SK-N-SH (cell line): ENCODE results near the gene FOXA1. TPM values are rescaled to one million over a fixed set of nuclear protein-coding genes. Genes with fewer than 3 reads are reported as not detected.

Source experiments
- CTCF ChIA-PET: fragments of 300-600, 350-600 bp; formaldehyde crosslinking; extraction: SDS; loops from one replicate; lab custom pipeline; 2021; lab: Yijun Ruan, JAX
- POLR2A ChIA-PET: fragments of 350-600 bp; sonication (Branson Sonifier 250); formaldehyde crosslinking; extraction: SDS; loops from one replicate; lab custom pipeline; 2020; ENCODE audit warnings: antibody characterized with exemption, inconsistent platforms; lab: Yijun Ruan, JAX
- DNase-seq: peaks from one replicate; pipeline ENCODE4 v3.0.0; 2012
- H2AFZ ChIP-seq: fragments of 200-600 bp; sonication (generic); 2 replicates; pipeline ENCODE4 v1.8.1; 2016; ENCODE audit warnings: antibody characterized with exemption, mild to moderate bottlenecking, low read depth
- H3F3A ChIP-seq: fragments of 200-600 bp; sonication (generic); replicated peaks from 2 replicates; pipeline ENCODE3; 2016; ENCODE audit warnings: antibody characterized with exemption, mild to moderate bottlenecking; ENCODE audit not compliant: insufficient read depth
- H3K27ac ChIP-seq, 2 experiments: fragments of 200-500 bp in 1 of 2; fragments of 200-600 bp in 1 of 2; sonication (Bioruptor generic) in 1 of 2; sonication (generic), shearing (Covaris generic) in 1 of 2; 2 replicates each; pipeline versions ENCODE4 v1.5.1 to v1.6.1; 2014 to 2016; ENCODE audit warnings: low read depth in 2 of 2, inconsistent platforms in 1 of 2, low read length in 1 of 2, mild to moderate bottlenecking in 1 of 2, mixed read lengths in 1 of 2
- H3K27me3 ChIP-seq: fragments of 200-600 bp; sonication (generic), shearing (Covaris generic); 2 replicates; pipeline ENCODE4 v1.6.1; 2016; ENCODE audit warnings: mixed run types; ENCODE audit not compliant: insufficient read depth
- H3K36me3 ChIP-seq, 2 experiments: fragments of 200-500 bp in 1 of 2; fragments of 200-600 bp in 1 of 2; sonication (Bioruptor generic) in 1 of 2; sonication (generic) in 1 of 2; replicated peaks in 1 of 2; 2 replicates each; pipeline versions ENCODE3 to v1.5.1; 2014 to 2016; ENCODE audit warnings: low read length in 1 of 2, mild to moderate bottlenecking in 1 of 2; ENCODE audit not compliant: insufficient read depth in 2 of 2, control insufficient read depth in 1 of 2
- H3K4me1 ChIP-seq, 2 experiments: fragments of 200-500 bp in 1 of 2; fragments of 200-600 bp in 1 of 2; sonication (Bioruptor generic) in 1 of 2; sonication (generic), shearing (Covaris generic) in 1 of 2; 2 replicates each; pipeline versions ENCODE4 v1.5.1 to v1.6.1; 2014 to 2016; ENCODE audit warnings: low read depth in 1 of 2, low read length in 1 of 2, mixed run types in 1 of 2; ENCODE audit not compliant: insufficient read depth in 2 of 2, control insufficient read depth in 1 of 2
- H3K4me2 ChIP-seq: fragments of 200-600 bp; sonication (generic), shearing (Covaris generic); 2 replicates; pipeline ENCODE4 v1.6.1; 2017; ENCODE audit warnings: mixed run types
- H3K4me3 ChIP-seq, 2 experiments: fragments of 200-500 bp in 1 of 2; fragments of 200-600 bp in 1 of 2; sonication (Bioruptor generic) in 1 of 2; sonication (generic), shearing (Covaris generic) in 1 of 2; 2 replicates each; pipeline versions ENCODE4 v1.5.1 to v1.8.1; 2014 to 2016; ENCODE audit warnings: low read depth in 2 of 2, inconsistent platforms in 1 of 2, low read length in 1 of 2, mild to moderate bottlenecking in 1 of 2, mixed read lengths in 1 of 2, moderate library complexity in 1 of 2
- H3K79me2 ChIP-seq: fragments of 200-600 bp; sonication (generic); 2 replicates; pipeline ENCODE4 v1.8.1; 2017; ENCODE audit warnings: mild to moderate bottlenecking; ENCODE audit not compliant: insufficient read depth
- H3K9ac ChIP-seq: fragments of 200-600 bp; sonication (generic); 2 replicates; pipeline ENCODE4 v1.6.1; 2017; ENCODE audit warnings: mixed run types
- H3K9me2 ChIP-seq: fragments of 200-600 bp; sonication (generic); 2 replicates; pipeline ENCODE4 v1.6.1; 2017; ENCODE audit warnings: mixed run types
- H3K9me3 ChIP-seq: fragments of 200-600 bp; sonication (generic); 2 replicates; pipeline ENCODE4 v1.6.1; 2017; ENCODE audit warnings: mixed run types, mild to moderate bottlenecking, moderate library complexity
- H4K20me1 ChIP-seq: fragments of 200-600 bp; sonication (generic); 2 replicates; pipeline ENCODE4 v1.6.1; 2017; ENCODE audit warnings: mild to moderate bottlenecking, mixed run types; ENCODE audit not compliant: insufficient read depth
- EP300 ChIP-seq, 2 experiments: IDR thresholded peaks; 2 replicates each; pipeline versions ENCODE4 v1.4.0 to v1.6.1; 2012; ENCODE audit warnings: borderline replicate concordance in 1 of 2, low read depth in 1 of 2, low read length in 1 of 2
- EZH2phosphoT487 ChIP-seq: fragments of 200-600 bp; sonication (generic); IDR thresholded peaks from 2 replicates; pipeline ENCODE4 v1.6.1; 2017; ENCODE audit warnings: low read depth, mixed run types, mild to moderate bottlenecking, antibody characterized with exemption, moderate library complexity, borderline replicate concordance
- FOXM1 ChIP-seq: IDR thresholded peaks from 2 replicates; pipeline ENCODE4 v1.4.0; 2012; ENCODE audit warnings: low read depth, mild to moderate bottlenecking
- GABPA ChIP-seq: IDR thresholded peaks from 2 replicates; pipeline ENCODE4 v1.4.0; 2012; ENCODE audit warnings: low read depth, mild to moderate bottlenecking
- IRF3 ChIP-seq: fragments of 150-350 bp; IDR thresholded peaks from 2 replicates; pipeline ENCODE4 v1.6.1; 2016; ENCODE audit warnings: mild to moderate bottlenecking, low read depth, low read length
- MXI1 ChIP-seq: IDR thresholded peaks from 2 replicates; pipeline ENCODE4 v1.6.1; 2012; ENCODE audit warnings: mild to moderate bottlenecking, low read depth, low read length, improper control_type of control experiment
- NRF1 ChIP-seq: IDR thresholded peaks from 2 replicates; pipeline ENCODE4 v1.6.1; 2012; ENCODE audit warnings: low read depth, mild to moderate bottlenecking, low read length
- POLR2AphosphoS5 ChIP-seq: IDR thresholded peaks from 2 replicates; pipeline ENCODE4 v1.6.1; 2012; ENCODE audit warnings: low read depth, low read length
- RAD21 ChIP-seq: IDR thresholded peaks from 2 replicates; pipeline ENCODE4 v1.6.1; 2012; ENCODE audit warnings: mild to moderate bottlenecking, low read length
- REST ChIP-seq: IDR thresholded peaks from 2 replicates; pipeline ENCODE4 v1.6.1; 2012; ENCODE audit warnings: mild to moderate bottlenecking, low read depth, low read length, moderate library complexity
- RXRA ChIP-seq: IDR thresholded peaks from 2 replicates; pipeline ENCODE4 v1.4.0; 2012; ENCODE audit warnings: low read depth, mild to moderate bottlenecking, borderline replicate concordance
- SIN3A ChIP-seq: IDR thresholded peaks from 2 replicates; pipeline ENCODE4 v1.6.1; 2012; ENCODE audit warnings: low read depth, mild to moderate bottlenecking, low read length, moderate library complexity, borderline replicate concordance
- TCF12 ChIP-seq: IDR thresholded peaks from 2 replicates; pipeline ENCODE4 v1.4.0; 2012
- TEAD4 ChIP-seq: IDR thresholded peaks from 2 replicates; pipeline ENCODE4 v1.4.0; 2012; ENCODE audit warnings: mild to moderate bottlenecking, borderline replicate concordance; ENCODE audit not compliant: insufficient read depth
- YY1 ChIP-seq: IDR thresholded peaks from 2 replicates; pipeline ENCODE4 v1.4.0; 2012; ENCODE audit warnings: low read depth, mild to moderate bottlenecking
- ZBTB33 ChIP-seq: IDR thresholded peaks from 2 replicates; pipeline ENCODE4 v1.4.0; 2012; ENCODE audit warnings: low read depth, borderline replicate concordance
- WGBS: methylation state at CpG from one replicate; pipeline ENCODE4 v1.1.6; 2017; ENCODE audit warnings: low lambda C conversion rate; 5-methylcytosine and 5-hydroxymethylcytosine counted together
- polyA plus RNA-seq, 3 experiments: library from polyadenylated mRNA; depleted of rRNA; stranded (reverse); fragments of >200 nt; gene quantifications; 2 replicates each; pipeline ENCODE4 v1.2.3, GENCODE V29; 2012
- TF ChIP-seq, protein P1 (sequence below): fragments of 200-600 bp; sonication (generic); IDR thresholded peaks from 2 replicates; pipeline ENCODE4 v1.6.1; 2017; ENCODE audit warnings: antibody characterized with exemption, mild to moderate bottlenecking, moderate library complexity
- TF ChIP-seq, protein P2 (sequence below): IDR thresholded peaks from 2 replicates; pipeline ENCODE4 v1.4.0; 2012; ENCODE audit warnings: low read depth, borderline replicate concordance
- TF ChIP-seq, protein P3 (sequence below): IDR thresholded peaks from 2 replicates; pipeline ENCODE4 v1.4.0; 2012; ENCODE audit warnings: low read depth

Gene FOXA1
- polyA plus RNA-seq, 1 of the 3 experiments (the other 2 are of a cell fraction): not detected

- 13% methylated on average over 8 of the region's 9 CpGs for WGBS
- no peaks in the 10 kb centered on the region for H4K20me1 ChIP-seq
- POLR2A ChIA-PET: no interaction called here
These were observed 30.8 kb upstream of the FOXA1 start for GRCh38 chr14:37625597-37626595.

More at GRCh38 chr14:37625597-37626595, 30.8 kb upstream of the FOXA1 start:
- H3F3A ChIP-seq: no peaks in the 10 kb centered on the region
- no peaks in the 10 kb centered on the region for H3K79me2 ChIP-seq
- H3K4me3 ChIP-seq: no peak overlapping the region
- no peaks in the 10 kb centered on the region for H3K9me3 ChIP-seq
- H3K27me3 ChIP-seq: no peaks in the 10 kb centered on the region
- TF ChIP-seq SIN3A: no peak
- TF ChIP-seq EZH2phosphoT487: no peak
- TF ChIP-seq, protein P1, sequence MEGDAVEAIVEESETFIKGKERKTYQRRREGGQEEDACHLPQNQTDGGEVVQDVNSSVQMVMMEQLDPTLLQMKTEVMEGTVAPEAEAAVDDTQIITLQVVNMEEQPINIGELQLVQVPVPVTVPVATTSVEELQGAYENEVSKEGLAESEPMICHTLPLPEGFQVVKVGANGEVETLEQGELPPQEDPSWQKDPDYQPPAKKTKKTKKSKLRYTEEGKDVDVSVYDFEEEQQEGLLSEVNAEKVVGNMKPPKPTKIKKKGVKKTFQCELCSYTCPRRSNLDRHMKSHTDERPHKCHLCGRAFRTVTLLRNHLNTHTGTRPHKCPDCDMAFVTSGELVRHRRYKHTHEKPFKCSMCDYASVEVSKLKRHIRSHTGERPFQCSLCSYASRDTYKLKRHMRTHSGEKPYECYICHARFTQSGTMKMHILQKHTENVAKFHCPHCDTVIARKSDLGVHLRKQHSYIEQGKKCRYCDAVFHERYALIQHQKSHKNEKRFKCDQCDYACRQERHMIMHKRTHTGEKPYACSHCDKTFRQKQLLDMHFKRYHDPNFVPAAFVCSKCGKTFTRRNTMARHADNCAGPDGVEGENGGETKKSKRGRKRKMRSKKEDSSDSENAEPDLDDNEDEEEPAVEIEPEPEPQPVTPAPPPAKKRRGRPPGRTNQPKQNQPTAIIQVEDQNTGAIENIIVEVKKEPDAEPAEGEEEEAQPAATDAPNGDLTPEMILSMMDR: no peak
- no peak for TF ChIP-seq MXI1
- TF ChIP-seq NRF1: no peak
- no peak for TF ChIP-seq ZBTB33
- no peak for TF ChIP-seq YY1
- no peak for TF ChIP-seq GABPA
- TF ChIP-seq POLR2AphosphoS5: no peak
- TF ChIP-seq TEAD4: no peak
- TF ChIP-seq RAD21: no peak
- TF ChIP-seq, protein P2, sequence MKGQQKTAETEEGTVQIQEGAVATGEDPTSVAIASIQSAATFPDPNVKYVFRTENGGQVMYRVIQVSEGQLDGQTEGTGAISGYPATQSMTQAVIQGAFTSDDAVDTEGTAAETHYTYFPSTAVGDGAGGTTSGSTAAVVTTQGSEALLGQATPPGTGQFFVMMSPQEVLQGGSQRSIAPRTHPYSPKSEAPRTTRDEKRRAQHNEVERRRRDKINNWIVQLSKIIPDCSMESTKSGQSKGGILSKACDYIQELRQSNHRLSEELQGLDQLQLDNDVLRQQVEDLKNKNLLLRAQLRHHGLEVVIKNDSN: no peak
- TF ChIP-seq IRF3: no peak
- TF ChIP-seq FOXM1: no peak
- TF ChIP-seq RXRA: no peak
- no peak for TF ChIP-seq TCF12
- no peak for TF ChIP-seq REST
- TF ChIP-seq, protein P3, sequence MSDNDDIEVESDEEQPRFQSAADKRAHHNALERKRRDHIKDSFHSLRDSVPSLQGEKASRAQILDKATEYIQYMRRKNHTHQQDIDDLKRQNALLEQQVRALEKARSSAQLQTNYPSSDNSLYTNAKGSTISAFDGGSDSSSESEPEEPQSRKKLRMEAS: no peak
- TF ChIP-seq EP300 (IDR thresholded peaks at IDR 0.05; ENCODE audit: borderline replicate concordance in 1 of 2, low read depth in 1 of 2, low read length in 1 of 2): no peak
- CTCF ChIA-PET: no interaction called here
- H2AFZ ChIP-seq: no peak overlapping the region
- H3K9me2 ChIP-seq: no peaks in the 10 kb centered on the region
- H3K36me3 ChIP-seq: no peaks in the 10 kb centered on the region
- no peak overlapping the region for H3K9ac ChIP-seq
- H3K4me2 ChIP-seq: no peak overlapping the region
- no peaks in the 10 kb centered on the region for H3K4me1 ChIP-seq
- DNase-seq: no peak
- H3K27ac ChIP-seq: no peak overlapping the region
